T-helper 1 cell treated with Interleukin-12 subunit alpha and Interleukin-12 subunit beta and Interleukin-4 antibody, amounts not matched to agents 30 μg/mL and 1 μg/mL, for 36 hours (primary cell): Measurements from ENCODE around the gene CDKAL1.
"Not testable (repeated sequence)": the region's sequence is repeated elsewhere in the genome, so short reads cannot be mapped to it uniquely, and the experiment has no call there.

Experiments used
- H3K27ac Mint-ChIP-seq: one replicate; pipeline ENCODE4 v1.8.0; 2021; ENCODE audit warnings: mild to moderate bottlenecking, mixed read lengths
- H3K27me3 Mint-ChIP-seq: one replicate; pipeline ENCODE4 v1.8.0; 2021; ENCODE audit warnings: low read depth, mixed read lengths
- H3K36me3 Mint-ChIP-seq: one replicate; pipeline ENCODE4 v1.8.0; 2021; ENCODE audit warnings: low read depth, mixed read lengths
- H3K4me1 Mint-ChIP-seq: one replicate; pipeline ENCODE4 v1.8.0; 2021; ENCODE audit warnings: low read depth, mixed read lengths
- H3K4me3 Mint-ChIP-seq: one replicate; pipeline ENCODE4 v1.8.0; 2021; ENCODE audit warnings: mild to moderate bottlenecking, moderate library complexity, mixed read lengths
- H3K9me3 Mint-ChIP-seq: one replicate; pipeline ENCODE4 v1.8.0; 2021; ENCODE audit warnings: mixed read lengths

CDKAL1 gene

DNA sequence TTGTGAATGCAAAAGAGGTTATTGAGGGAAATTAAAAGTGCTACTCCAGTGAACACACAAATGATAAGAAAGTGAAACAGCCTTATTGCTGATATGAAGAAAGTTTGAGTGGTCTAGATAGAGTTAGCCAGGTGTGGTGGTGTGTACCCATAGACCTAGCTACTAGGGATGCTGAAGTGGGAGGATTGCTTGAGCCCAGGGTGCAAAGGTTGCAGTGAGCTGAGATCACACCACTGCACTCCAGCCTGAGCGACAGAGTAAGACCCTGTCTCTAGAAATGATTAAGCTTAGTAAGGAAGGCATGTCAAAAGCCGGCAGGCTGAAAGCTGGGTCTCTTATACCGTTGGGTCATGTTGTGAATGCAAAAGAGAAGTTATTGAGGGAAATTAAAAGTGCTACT is 389.8 kb downstream of the CDKAL1 start:
- H3K9me3 Mint-ChIP-seq, H3K27ac Mint-ChIP-seq, H3K27me3 Mint-ChIP-seq, H3K4me1 Mint-ChIP-seq, H3K36me3 Mint-ChIP-seq, H3K4me3 Mint-ChIP-seq: not testable (repeated sequence)

DNA sequence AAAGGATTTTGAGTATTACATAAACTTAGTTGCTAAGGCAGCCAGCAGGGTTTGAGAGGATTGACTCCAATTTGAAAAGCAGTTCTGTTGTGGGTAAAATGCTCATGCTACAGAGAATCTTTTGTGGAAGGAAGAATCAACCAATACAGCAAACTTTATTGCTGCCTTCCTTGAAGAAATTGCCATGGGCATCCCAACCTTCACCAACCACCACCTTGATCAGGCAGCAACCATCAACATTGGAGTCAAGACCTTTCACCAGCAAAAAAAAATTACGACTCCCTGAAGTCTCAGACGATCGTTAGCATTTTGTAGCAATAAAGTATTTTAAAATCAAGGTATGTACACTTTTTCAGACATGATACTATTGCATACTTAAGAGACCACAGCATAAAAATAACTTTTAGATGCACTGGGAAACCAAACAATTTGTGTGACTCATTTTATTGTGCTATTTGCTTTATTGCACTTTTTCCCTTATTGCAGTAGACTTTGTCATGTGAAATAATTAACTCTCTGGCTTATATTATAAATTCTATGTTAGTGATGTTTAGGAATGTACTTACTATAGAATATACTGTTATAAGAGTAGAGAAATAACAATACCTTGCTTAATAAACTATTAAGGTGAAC is 390.8 kb downstream of the CDKAL1 start:
- peaks cover 2% of the 10 kb centered on the region for H3K36me3 Mint-ChIP-seq
- no peak overlapping the region for H3K27ac Mint-ChIP-seq
- no peak overlapping the region for H3K4me3 Mint-ChIP-seq
- peaks cover 1% of the 10 kb centered on the region for H3K4me1 Mint-ChIP-seq
- peaks cover 9% of the 10 kb centered on the region for H3K9me3 Mint-ChIP-seq
- no peaks in the 10 kb centered on the region for H3K27me3 Mint-ChIP-seq

DNA sequence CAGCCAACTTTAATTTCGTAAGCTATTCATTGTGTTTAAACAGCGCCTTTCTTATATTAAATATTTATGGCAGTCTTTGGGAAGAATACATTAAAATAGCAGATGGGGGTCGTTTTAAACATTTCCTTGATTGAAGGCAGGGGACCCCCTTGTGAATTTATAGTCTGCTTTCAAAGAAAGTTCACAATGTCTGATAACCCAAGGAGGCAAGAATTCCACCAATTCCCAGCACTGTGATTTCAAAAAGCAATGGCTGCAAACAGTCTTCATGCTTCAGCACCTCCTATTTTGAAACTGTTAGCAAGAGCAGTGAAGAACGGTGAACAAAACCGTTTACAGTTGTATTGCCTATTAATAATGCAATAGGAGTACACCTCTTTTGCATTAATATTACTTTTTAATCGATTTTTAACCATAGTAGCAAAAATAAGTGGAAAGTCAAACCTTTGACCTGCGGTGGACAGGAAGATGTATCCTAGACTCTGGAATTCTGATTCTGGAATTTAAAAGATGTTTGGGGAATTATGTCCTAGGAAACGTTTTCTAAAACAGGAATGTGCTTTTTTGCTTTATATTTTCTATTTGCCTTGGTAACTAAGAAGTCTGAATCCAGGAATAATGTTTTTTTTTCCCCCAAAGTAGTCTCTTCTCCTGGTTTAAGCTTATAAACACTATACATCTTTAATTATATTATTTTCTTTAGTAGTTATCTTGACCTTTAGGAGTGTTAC is 393.0 kb downstream of the CDKAL1 start:
- H3K36me3 Mint-ChIP-seq, result peaks cover 2% of the 10 kb centered on the region
- H3K27me3 Mint-ChIP-seq, result no peaks in the 10 kb centered on the region
- H3K9me3 Mint-ChIP-seq, result peaks cover 3% of the 10 kb centered on the region
- no peak overlapping the region for H3K27ac Mint-ChIP-seq
- H3K4me3 Mint-ChIP-seq, result no peak overlapping the region
- no peaks in the 10 kb centered on the region for H3K4me1 Mint-ChIP-seq

DNA sequence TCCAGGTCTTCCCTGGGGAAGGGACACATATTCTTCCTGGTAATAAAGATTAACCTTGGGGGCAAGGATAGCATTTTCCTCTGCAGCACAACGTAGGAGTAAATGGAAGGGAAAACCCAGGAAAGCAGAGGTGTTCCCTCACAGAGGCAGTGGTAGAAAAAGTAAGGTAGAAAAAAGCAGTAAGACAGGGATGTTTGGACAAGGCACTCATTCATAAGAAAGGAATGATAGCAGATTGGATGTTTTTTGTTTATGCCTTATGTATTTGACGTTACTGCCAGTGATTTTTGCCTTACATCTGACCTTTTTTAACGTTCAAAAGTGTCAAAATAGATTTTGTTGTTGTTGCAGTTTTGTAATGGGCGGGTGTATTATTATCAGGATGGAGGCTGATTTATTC is 395.0 kb downstream of the CDKAL1 start:
- H3K4me1 Mint-ChIP-seq, result no peaks in the 10 kb centered on the region
- no peaks in the 10 kb centered on the region for H3K27me3 Mint-ChIP-seq
- H3K36me3 Mint-ChIP-seq, result peaks cover 2% of the 10 kb centered on the region
- no peaks in the 10 kb centered on the region for H3K9me3 Mint-ChIP-seq
- no peak overlapping the region for H3K4me3 Mint-ChIP-seq
- H3K27ac Mint-ChIP-seq, result no peak overlapping the region

DNA sequence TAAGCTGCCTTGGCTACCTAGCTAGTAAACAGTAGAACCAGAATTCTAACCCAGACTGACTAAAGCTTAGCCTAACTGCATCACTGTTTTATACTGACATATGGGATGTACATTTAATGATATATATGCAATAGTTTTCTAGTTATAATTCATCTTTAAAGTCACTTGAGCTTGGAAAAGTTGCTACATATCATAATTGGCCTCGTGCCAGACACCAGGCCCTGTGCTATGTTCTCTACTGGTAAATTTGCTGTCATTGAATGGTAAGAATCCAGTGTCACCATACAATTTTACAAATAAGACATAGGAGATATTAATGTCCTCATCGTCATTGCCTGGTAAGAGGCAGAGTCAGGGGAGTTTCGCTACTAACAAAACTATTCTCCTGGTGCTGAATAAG is 396.8 kb downstream of the CDKAL1 start:
- Mint-ChIP-seq H3K4me3 (no peak overlapping the region), H3K27ac (no peak overlapping the region), H3K36me3 (no peaks in the 10 kb centered on the region), H3K9me3 (no peaks in the 10 kb centered on the region), H3K4me1 (no peaks in the 10 kb centered on the region), H3K27me3 (no peaks in the 10 kb centered on the region)

DNA sequence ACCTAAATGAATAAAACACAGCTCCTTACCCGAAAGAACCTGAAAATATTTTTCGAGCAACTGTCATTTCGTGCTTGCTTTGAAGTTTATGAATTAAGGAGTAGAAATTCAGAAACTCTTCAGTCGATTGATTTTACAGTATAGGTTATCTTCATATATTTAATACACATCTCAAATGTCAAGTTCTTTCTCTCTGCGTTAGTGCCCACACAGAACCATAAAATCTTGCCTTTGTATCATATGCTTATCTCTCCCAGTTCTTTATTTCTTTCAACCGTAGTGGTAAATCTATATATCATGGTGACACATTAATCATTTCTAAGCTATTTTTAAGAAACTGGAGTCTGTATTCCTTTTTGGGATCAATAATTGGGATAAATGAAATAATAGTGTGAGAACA is 397.5 kb downstream of the CDKAL1 start:
- Mint-ChIP-seq H3K27ac (no peak overlapping the region), H3K27me3 (no peaks in the 10 kb centered on the region), H3K4me1 (no peaks in the 10 kb centered on the region), H3K36me3 (no peaks in the 10 kb centered on the region), H3K9me3 (no peaks in the 10 kb centered on the region), H3K4me3 (no peak overlapping the region)

DNA sequence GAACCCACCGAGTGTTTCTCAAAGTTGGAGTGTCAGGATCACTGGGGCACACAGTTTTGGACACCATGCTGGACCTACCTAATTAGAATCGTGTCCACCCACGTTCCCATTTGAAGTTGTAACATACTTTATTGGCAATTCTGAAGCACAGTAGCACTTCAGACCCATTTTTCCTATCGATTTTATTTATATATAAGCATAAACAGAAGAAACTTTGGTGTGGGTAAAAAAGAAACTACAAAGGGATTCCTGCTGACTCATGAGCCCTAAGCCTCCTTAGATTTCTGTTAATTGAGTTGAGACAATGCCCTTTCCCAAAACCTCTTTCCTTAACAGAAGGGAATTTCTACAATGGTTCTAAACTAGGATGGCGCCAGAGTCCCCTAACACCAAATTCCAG is 398.0 kb downstream of the CDKAL1 start:
- Mint-ChIP-seq H3K36me3 (no peaks in the 10 kb centered on the region), H3K27me3 (no peaks in the 10 kb centered on the region), H3K9me3 (no peaks in the 10 kb centered on the region), H3K27ac (no peak overlapping the region), H3K4me3 (no peak overlapping the region), H3K4me1 (no peaks in the 10 kb centered on the region)

DNA sequence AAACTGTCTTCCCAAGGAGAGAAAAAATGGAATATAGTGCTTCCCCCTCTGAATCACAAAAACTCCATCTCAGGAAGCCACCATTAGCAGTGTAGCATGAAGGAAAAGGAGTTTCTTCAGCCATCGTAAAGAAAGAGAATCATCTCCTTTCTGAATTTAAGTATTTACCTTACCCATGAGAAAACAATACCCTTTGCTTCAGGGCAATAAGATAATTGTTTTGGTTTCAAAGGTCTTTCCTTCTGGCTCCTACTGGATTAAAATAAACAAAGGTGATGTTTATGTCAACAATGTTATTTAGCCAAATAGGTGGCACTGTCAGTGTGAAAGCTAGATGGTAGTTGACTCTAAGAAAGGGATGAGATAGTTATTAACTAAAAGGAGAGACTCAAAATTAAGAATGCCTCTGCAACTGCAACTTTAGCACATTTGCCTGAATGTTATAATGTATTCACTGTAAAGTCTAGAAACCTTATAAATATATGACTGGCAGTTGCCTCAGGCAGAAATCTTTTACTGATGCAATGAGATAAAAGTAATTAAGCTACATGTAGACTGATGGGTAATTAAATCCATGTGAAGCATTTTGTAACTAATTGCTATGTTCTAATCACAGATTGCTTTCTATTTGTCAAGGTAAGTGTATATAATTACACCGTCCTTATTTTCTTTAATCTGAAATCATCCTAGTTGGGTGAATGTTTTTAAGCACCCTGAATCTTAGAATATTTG is 399.0 kb downstream of the CDKAL1 start:
- Mint-ChIP-seq H3K27ac (no peak overlapping the region), H3K4me3 (no peak overlapping the region), H3K36me3 (peaks cover 4% of the 10 kb centered on the region), H3K9me3 (no peaks in the 10 kb centered on the region), H3K27me3 (no peaks in the 10 kb centered on the region), H3K4me1 (no peaks in the 10 kb centered on the region)

DNA sequence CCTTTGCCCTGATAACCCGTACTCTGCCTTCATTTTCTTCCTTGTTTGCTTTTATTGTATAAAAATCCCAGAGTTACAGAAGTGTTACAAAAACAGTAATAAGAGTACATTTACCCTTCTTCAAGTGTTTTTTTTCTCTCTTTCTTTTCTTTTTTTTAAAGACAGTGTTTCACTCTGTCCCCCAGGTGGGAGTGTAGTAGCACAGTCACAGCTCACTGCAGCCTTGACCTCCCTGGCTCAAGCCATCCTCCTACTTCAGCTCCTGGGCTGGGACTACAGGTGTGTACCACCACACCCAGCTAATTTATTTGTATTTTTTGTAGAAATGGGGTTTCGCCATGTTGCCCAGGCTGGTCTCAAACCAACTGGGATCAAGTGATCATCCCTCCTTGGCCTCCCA is 402.7 kb downstream of the CDKAL1 start:
- no peaks in the 10 kb centered on the region for H3K27me3 Mint-ChIP-seq
- H3K4me1 Mint-ChIP-seq, result no peaks in the 10 kb centered on the region
- H3K9me3 Mint-ChIP-seq, result peaks cover 7% of the 10 kb centered on the region
- H3K36me3 Mint-ChIP-seq, result peaks cover 8% of the 10 kb centered on the region
- no peak overlapping the region for H3K4me3 Mint-ChIP-seq
- no peak overlapping the region for H3K27ac Mint-ChIP-seq

DNA sequence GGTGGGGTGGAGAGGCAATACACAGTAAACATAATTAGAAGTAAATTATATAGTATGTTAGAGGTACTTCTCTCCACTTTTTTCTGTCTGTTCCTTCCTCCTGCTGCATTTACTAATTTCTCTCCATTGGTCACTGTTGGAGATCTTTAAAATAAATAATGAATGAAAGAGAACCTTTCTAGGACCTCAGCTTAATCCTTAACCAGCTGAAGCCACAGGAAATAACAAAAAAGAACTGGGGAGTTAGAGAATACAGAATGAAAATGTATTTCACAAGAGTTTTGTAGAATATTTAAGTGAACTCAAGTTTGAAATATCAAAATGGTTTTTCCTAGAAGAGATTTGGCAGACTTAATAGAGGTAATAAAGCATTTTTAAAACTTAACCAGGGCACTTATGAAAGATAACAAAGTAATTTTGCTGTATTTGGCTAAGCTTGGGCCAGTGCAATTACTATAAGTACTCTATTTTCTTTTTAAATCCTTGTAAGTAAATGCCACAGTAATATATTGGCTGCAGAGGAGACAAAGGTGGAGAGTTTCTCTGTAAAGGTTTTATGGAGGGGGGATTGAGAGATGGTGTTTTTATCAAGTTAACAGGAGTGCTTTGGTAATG is 405.0 kb downstream of the CDKAL1 start:
- Mint-ChIP-seq H3K4me3 (no peak overlapping the region), H3K27me3 (no peaks in the 10 kb centered on the region), H3K9me3 (peaks cover 16% of the 10 kb centered on the region), H3K36me3 (peaks cover 13% of the 10 kb centered on the region), H3K4me1 (no peaks in the 10 kb centered on the region), H3K27ac (no peak overlapping the region)

DNA sequence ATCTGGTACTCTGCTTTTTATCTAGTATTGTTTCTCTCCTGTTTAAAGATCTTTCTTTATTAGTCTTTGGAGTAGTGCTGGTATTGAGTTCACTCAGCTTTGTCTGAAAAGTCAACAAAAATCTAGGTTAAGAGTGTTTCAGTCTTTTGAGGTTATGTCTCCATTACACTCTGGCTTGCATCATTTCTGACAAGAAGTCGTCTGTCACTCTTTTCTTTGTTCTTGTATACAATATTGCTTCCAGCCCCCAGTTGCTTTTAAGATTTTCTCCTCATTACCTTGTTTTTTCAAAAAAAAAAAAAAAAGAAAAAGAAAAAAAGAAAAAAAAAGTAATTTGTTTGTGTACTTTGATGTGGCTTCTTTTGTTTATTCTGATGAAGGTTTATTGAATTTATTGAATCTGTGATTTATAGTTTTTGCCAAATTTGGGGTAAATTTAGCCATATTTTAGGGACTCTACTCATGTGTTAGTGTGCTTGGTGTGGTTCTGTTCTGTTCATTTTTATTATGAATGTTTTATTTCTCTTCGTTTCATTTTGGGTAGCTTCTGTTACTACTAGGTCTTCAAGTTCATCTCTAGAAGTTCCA is 408.9 kb downstream of the CDKAL1 start:
- no peaks in the 10 kb centered on the region for H3K27me3 Mint-ChIP-seq
- peaks cover 9% of the 10 kb centered on the region for H3K36me3 Mint-ChIP-seq
- no peak overlapping the region for H3K4me3 Mint-ChIP-seq
- H3K9me3 Mint-ChIP-seq, result peaks cover 16% of the 10 kb centered on the region
- no peak overlapping the region for H3K27ac Mint-ChIP-seq
- peaks cover 4% of the 10 kb centered on the region for H3K4me1 Mint-ChIP-seq

DNA sequence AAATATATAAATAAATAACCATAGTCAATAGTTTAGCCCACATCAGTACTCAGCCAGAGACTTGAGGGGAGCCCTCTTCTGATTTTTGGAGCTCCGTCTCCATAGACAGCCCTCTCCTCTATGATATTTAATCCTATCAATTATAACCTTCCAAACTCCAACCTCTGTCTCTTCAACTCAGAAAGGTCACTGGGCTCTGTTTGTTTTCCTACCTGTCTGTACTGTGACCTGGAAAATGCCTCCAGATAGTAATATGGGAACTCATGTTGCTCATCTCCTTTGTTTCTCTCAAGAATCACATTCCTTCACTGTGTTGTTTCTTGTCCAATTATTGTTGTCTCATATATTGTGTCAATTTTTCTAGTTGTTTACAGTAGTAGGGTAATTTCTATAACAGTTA is 409.7 kb downstream of the CDKAL1 start:
- peaks cover 16% of the 10 kb centered on the region for H3K9me3 Mint-ChIP-seq
- no peak overlapping the region for H3K27ac Mint-ChIP-seq
- H3K36me3 Mint-ChIP-seq, result peaks cover 9% of the 10 kb centered on the region
- H3K4me1 Mint-ChIP-seq, result peaks cover 4% of the 10 kb centered on the region
- H3K27me3 Mint-ChIP-seq, result no peaks in the 10 kb centered on the region
- H3K4me3 Mint-ChIP-seq, result no peak overlapping the region

DNA sequence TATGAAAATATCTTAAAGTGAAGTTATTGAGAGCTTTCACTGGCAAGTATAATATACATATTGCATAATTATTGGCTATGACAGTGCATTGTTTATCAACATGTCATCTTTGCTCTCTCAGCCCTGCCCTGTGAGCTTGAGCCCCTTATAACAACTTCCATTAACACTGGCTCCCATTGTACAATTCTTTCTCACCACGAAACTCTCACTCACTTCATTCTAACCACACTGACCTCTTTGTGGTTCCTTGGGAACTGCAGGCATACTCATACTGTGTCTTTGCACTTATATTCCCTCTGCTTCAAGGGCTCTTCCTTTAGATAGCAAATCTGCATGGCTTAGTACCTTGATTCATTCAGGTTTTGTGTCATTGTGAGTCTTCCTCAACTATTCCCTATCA is 411.8 kb downstream of the CDKAL1 start:
- H3K4me1 Mint-ChIP-seq, result peaks cover 4% of the 10 kb centered on the region

DNA sequence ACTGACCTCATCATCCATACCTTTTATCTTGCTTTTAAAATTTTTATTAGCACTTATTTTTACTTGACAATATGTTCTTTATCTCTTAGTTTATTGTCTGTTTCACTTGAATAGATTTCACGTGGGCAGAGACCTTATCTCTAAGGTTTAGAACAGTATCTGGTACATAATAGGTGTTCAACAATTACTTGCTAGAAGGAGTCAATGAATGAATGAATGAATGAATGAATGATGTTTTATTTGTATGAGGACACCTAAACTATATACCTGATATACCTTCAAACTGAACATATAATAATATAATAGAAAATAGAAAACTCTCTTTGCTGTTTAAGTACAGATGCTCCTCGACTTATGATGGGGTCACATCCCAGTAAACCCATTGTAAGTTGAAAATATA is 412.6 kb downstream of the CDKAL1 start:
- peaks cover 4% of the 10 kb centered on the region for H3K4me1 Mint-ChIP-seq
- peaks cover 5% of the 10 kb centered on the region for H3K36me3 Mint-ChIP-seq
- H3K4me3 Mint-ChIP-seq, result no peak overlapping the region
- H3K27me3 Mint-ChIP-seq, result no peaks in the 10 kb centered on the region
- peaks cover 9% of the 10 kb centered on the region for H3K9me3 Mint-ChIP-seq
- H3K27ac Mint-ChIP-seq, result no peak overlapping the region

More for the DNA sequence above, 411.8 kb downstream of the CDKAL1 start:
- Mint-ChIP-seq H3K27me3 (no peaks in the 10 kb centered on the region), H3K36me3 (peaks cover 9% of the 10 kb centered on the region), H3K9me3 (peaks cover 15% of the 10 kb centered on the region), H3K27ac (no peak overlapping the region), H3K4me3 (no peak overlapping the region)
